NCI-H524 (cell line): ENCODE results near the gene ONECUT1.
A peak's percentile ranks its signal among the peaks of the same experiment; 100 is the strongest.
"Not testable (repeated sequence)": the region's sequence is repeated elsewhere in the genome, so short reads cannot be mapped to it uniquely, and the experiment has no call there.

ENCODE experiments used
- DNase-seq, 2 experiments: peaks; one replicate each; lab custom pipeline; 2025; lab: John Stamatoyannopoulos, UW

ONECUT1 gene

DNA sequence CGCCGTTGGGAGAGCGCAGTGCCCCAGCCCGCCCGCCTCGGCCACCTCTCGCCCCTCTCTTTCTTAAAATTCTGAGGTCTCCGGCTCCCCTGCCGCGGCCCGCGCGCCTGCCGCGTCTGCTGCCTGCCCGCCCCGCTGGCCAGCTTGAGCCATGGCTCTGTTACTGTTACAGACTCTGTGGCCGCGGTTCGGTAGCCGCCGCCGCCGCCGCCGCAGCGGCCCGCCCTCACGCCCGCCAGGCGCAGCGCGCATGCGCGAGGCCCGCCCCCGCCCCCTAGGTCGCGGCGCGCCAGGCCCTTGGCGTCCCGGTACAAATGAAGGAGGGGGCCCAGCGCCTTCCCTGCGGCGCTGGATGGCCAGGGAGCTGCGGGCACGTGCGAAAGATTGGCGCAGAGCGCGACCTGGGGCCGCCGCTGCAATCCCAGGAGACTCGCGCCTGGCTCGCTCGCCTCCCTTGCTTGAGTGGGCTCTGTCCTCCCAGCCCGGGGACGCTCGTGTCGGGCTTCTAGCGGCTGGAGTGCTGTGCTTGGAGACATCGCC is at the start of gene ONECUT1:
ONECUT1 (minus strand) TSS at position 168 of the 540 bp plus-strand sequence. CDS start 452 bp downstream, outside the sequence.
- DNase-seq: peak; percentile 62 to 78

DNA sequence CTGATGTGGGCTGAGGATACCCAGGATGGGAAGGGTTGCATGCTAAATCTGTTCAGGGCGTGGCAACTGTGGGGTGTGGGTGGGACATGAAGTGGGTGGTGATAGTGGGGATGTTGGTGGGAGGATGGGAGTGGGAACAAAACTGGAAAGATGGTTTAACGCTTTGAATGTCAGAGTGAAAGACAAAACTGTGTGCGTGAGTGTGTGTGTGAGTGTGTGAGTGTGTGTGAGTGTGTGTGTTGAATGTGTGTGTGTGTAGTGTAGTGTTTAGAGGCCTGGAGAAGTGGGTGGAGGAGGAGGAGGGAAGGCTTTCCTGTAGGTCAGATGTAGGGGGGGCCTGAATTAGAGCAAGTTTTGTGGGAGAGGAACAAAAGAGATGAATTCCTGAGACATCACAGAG is 44.2 kb upstream of the ONECUT1 start:
- DNase-seq: no peak

DNA sequence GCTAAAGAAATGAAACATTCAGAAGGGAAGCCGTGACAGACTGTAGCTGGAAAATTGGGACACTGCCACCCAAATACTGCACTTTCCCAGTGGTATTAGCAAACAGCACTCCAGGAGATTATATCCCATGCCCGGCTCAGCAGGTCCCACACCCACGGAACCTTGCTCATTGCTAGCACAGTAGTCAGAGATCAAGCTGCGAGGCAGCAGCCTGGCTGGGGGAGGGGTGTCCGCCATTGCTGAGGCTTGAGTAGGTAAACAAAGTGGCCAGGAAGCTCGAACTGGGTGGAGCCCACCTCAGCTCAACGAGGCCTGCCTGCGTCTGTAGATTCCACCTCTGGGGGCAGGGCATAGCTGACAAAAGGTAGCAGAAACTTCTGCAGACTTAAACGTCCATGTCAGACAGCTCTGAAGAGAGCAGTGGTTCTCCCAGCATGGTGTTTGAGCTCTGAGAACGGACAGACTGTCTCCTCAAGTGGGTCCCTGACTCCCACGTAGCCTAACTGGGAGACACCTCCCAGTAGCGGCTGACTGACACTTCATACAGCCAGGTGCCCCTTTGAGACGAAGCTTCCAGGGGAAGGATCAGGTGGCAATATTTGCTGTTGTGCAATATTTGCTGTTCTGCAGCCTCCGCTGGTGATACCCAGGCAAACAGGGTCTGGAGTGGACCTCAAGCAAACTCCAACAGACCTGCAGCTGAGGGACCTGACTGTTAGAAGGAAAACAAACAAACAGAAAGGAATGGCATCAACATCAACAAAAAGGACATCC is 34.2 kb upstream of the ONECUT1 start:
- not testable (repeated sequence) for DNase-seq

DNA sequence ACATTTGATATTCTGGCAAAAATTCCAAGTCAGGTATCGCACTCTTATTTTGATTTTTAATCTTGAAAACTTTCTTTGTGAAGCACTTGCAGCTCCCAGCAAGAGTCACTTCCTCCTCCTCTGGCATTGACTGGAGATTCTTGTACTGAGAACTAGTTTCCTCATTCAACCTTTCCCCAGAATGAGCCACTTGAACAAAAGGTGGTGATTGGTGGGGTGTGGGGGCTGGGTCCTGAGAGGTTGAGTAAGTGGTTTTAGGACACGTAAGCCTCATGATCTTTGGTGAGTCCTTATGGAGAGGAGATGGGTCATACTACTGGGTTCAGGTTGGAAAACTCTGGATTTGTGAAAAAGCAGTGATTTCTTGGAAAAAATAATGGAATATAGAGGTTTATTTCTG is 32.3 kb upstream of the ONECUT1 start:
- no peak for DNase-seq

DNA sequence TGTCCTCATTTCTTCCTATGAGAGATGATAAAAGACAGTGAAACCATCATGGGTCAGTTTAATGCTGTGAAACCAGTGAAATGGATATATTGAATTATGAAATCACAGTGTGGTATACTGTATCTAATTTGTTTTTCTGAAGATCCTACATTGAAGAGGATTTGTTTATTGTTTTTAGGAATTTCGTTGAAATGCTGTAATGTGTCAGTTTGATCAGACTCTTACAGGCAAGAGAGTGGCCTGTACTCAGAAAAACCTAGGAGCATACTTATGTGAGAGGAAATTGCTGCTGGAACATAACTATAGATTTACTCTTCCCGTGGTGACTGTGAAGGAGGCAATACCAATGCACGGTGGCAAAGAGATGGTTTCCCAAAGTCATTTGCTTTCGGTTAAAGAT is 29.1 kb upstream of the ONECUT1 start:
- DNase-seq: no peak

DNA sequence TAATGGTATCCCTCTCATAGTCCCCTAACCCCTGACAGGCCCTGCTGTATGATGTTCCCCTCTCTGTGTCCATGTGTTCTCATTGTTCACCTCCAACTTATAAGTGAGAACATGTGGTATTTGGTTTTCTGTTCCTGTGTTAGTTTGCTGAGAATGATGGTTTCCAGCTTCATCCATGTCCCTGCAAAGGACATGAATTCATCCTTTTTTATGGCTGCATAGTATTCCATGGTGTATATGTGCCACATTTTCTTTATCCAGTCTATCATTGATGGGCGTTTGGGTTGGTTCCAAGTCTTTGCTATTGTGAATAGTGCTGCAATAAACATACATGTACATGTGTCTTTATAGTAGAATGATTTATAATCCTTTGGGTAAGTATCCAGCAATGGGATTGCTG is 25.8 kb upstream of the ONECUT1 start:
- not testable (repeated sequence) for DNase-seq

DNA sequence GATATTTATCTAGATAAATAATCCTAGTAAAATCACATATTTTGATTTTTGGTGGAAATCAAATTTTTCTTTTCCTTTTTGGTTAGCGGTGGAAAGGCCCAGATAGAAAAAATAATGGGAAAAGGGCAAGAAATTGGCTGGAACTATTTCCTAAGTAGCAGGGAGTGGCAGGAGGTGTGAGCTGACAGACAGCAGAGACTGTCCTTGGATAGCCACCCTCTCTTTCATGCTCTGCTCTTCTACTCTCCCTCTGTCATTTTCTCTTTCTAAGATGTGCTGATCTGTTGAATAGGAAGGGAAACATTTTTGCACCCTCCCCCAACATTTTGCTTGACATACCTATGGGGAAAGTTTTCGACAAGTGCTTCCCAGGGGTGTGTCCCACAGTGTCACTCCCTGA is 18.9 kb upstream of the ONECUT1 start:
- DNase-seq: no peak

DNA sequence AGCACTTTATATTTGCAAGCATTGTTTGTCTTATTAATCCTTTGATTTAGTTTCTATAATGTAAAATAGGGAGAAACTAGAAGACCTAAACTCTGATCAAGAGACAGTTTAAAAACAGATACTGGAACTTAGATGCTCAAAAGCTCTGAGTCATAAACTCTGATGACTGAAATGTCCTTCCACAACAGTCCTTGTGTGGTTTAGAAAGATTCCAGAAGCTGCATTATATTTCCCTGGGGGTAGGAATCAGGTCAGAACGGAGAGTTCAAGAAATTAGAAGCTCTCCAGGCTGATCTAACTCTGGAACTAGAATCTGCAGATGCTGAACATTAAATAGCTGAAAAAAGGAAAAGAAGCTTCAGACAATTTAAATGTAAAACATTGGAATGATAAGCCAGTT is 18.3 kb upstream of the ONECUT1 start:
- no peak for DNase-seq

DNA sequence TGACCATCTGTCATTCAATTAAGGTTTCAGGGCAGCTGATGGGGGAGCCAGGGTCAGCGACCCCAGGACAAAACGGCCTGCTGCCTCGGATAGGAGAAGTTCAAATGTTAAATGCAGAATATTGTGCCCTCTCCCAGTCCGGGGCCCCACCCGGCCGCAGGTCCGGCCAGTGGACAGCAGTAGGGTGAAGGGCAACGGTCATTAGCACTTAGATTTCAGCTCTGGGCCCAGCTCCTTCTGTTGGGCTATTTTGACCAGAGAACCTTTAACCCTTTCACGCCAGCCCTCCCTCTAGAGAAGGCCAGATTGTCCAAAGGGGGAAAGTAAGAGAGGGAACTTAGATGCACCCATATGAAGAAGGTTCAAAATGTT is 16.1 kb upstream of the ONECUT1 start:
- no peak for DNase-seq

DNA sequence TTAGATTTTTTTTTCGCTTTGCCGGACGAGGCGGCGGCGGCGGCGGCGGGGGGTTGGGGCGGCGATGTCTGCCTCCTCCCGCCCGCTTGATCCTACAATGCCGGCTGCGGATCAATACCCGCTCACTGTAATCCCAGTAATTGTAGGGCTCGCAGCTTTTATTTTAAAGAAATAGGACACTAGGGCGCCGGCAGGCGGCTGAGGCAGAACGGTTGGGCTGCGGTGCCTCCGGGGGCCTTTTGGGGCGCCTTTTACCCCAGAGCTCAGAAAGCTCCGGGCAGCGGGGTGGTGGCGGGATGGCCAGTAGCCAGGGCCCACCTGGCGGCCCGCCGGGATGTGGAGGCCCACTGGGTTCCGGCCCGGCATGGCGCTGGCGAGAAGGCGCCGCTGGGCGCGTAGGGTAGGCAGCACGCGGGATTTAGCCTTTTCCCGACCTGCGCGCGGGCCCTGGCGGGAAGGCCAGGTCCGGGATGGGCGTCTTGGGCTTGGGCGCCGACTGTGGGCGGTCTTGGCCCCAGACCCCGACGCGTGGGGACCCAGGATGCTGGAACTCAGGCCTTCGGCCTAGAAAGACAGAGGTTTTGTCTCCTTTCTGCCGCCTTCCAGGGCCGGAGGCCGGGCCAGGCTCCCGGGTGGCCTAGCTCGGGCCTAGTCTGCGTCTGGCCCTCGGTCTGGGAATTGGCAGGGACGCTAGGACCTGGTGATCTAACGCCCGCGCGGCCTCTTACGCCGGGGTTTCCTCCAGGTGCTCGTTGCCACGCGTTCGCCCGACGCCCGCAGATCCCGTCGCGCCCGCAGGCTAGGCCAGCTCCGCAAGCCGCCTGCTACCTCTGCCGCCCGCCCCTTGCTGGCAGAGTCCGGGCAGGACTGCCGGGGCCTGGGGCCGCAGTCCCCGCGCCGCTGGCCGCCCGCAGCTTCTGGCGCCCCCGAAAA is 15.5 kb upstream of the ONECUT1 start:
- no peak for DNase-seq

DNA sequence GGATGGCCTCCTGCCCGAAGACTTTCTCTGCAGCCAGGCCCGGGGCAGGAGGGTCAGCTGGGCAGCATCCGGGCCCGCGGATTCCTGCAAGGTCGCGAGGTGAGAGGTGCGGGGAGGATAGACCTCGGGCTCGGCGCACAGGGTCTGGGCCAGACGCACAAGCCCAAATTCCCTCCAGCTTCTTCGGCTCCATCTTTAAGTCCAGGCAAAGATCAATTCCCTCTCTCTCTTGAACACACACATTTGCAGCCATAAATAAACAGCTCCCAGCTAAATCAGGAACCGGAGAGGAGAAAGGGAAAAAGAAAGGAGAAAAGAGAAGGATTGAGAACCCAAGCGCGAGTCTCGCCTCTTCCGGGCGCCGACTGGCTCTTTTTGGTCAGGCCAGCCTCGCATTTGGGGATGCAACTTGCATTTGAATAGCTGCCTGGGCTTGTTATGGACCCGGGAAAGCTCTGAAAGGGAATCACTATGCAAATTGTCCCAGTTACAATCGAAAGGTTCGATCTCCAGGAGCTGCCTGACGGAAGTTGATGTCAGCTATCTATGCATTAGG is 14.5 kb upstream of the ONECUT1 start:
- DNase-seq: no peak

DNA sequence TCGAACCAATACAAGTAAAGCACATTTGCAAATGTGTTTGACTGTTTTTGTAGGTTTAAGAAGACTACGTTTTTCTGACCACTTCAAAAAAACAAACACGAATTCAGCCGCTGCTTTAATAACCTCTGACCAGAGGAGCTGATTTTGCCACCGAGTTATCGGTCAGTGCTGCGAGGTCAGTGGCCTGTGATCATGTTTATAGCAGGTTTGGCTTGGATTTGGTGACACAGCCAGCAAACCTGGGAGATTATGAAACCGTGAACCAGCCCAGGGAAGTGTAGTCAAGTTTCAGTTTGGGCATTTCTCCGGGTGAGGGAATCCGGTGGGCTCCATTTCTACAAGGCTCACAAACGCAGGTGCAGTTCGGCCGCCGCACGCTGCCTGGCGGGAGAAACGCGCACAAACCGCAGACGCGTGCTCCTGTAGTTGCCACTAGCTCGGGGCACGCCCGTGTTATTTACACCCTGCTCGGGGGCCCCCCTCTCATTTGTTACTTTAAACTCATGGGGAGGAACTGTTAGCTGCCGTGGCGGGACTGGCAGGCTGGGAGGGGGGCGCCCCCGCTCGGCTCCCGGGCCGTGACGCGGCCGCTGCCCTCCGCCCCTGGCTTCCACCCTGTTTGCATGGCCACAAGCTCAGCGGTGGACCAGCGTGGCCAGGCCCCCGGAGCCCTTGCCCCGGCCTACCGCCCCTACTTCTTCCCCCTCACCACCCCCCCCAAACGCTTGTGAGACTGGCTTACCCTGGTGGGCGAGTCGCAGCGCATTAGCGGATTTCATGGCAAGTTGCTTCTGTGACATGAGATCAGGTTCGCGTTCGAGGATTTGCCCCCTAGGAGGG is 13.6 kb upstream of the ONECUT1 start:
- peak; percentile 39 to 55 for DNase-seq

DNA sequence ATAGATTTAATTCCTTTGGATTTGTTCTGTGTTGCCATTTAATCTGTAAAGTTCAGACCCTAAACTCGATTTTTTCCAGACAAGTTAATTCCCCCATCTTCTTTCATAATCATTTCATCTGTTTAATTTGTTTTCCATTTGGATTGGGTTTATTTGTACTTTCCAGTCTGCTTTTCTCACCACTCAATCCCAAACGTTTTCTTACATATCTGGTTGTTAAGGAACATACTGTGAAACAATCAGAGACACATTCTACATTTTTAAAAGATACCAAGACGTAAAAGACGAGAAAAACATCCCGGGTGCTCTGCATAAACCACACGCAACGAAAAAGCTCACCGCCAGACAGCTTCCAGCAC is 13.0 kb upstream of the ONECUT1 start:
- no peak for DNase-seq

DNA sequence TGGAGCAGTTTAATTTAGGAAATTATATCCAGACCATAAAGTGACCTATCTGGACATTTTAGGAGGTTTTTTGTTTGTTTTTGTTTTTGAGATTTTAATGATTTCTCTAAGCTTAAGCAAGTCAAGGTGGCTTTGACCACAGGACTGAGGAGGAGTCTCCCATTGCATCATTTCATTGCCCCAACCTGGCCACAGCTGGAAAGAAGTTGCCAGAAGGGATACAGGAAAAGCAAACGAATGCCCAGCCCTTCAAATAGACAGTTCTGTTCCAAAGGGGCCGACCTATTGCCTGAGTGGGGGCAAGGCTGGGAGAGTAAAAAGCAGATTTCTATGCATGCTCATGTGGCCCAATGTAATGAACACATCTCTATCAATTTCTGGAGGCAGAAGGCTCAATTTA is 12.0 kb upstream of the ONECUT1 start:
- no peak for DNase-seq

DNA sequence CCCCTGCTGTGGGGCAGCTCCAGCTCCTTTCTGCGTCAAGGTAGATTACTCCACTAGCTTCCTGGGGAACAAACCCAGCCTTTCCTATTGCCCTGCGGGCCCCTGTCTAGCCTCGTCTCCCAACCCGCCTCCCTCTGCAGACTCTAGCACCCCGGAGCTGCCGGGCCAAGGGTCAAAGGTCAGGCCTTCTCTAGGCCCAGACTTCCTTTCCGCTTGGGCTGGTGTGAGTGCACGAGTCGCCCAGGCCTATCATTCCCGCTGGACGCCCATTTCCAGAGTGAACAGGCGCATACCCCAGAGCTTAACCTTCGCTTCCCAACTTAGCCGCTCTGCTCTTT is 11.6 kb upstream of the ONECUT1 start:
- DNase-seq: no peak

DNA sequence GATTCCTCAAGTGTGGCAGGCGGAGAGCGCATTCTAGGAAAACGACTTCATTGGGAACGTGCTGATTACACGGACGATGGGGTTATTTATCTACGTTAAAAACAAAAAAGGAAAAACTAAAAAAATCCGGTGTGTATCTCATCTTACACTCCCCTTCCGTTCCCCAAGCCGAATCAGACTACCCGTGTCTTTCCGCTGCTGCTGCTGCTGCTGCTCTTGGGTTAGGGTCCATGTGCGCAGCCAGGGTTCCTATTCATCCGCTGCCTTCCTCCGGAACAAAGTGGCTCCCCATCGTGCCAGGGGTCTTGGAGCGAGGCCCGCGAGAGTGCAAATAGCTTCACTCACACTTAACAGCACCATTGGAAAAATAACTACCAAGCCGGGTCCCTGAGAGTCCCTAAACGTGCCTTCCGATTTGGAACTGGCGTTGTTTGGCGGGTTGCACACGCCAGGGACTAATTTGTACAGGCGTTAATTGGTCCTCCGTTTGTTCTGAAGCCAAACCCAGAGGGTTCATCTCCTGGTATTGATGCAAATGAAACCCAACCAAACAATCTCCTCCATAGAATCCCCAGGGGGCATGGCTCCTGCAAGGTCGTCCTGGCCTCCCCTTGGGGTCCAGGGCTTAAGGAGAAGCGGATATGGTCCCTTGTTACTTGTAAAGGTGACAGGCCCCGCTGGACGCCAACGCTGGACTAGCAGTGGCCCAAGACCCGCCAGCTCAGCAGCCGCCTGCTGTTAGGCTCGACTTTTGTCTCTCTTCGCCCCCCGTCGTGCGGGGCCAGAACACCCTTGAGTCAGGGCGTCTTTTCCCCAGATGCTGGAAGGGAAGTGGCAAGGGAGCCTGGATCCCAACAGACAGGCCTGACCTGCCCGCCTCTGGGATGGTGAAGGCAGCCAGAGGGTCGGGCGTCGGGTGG is 11.0 kb upstream of the ONECUT1 start:
- no peak for DNase-seq

DNA sequence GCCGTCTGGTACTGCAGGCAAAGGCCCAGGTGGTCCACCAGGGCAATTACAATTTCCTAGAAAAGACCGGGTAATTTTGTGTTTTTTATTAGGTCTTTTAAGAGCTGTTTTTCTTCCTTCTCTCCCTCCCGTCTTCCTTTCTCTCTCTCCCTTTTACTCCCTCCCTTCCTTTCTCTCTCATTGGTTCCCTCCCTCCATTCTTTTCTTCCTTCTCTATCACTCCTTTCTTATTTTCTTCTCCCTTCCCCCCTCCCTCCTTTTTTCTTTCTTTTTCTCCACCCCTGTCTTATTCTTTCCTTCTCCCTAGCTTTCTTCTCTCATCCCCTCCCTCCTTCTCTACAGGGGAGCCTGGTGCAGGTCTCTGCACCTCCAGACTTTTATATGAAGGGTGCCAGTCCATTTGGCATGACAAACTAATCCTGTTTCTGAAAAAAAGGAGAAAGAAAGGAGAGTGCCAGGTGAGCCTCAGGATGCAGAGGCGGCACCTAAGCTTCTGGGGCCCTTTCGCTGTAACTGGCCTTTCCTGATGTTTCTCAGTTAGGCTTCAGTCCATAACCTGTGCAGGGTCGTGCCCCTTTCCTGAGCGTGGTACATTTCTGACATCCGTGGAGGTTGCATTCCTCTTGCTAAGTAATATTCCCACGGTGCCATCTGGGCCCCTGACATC is 9.1 kb upstream of the ONECUT1 start:
- DNase-seq: no peak

DNA sequence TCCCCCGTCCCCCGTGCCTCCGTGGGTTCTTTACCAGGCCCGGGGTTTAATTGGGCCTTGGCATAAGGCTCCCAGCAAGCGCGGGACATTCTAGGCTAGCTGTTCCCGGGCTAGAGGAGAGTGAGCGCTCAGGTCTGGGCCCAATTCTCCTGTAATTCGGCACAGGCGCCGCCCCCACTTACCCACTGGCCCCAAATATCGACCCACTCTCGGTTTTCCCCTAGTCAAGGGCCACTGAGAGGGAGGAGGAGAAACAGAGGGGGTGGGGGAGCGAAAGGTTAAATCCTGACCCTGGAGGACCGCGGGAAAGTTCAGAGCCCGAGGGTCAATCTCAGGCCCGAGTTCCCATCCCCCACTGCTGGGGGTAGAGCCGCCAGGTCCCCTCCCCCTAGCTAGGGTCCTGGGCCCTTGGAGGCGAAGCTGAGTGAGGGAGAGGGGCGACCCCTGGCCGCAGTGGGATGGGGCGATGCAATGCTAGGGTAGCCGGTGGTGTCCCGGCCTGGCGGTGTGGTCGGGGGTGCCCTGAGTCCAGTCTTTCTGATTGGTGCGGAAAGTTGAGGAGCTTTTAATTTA is 8.5 kb upstream of the ONECUT1 start:
- no peak for DNase-seq

DNA sequence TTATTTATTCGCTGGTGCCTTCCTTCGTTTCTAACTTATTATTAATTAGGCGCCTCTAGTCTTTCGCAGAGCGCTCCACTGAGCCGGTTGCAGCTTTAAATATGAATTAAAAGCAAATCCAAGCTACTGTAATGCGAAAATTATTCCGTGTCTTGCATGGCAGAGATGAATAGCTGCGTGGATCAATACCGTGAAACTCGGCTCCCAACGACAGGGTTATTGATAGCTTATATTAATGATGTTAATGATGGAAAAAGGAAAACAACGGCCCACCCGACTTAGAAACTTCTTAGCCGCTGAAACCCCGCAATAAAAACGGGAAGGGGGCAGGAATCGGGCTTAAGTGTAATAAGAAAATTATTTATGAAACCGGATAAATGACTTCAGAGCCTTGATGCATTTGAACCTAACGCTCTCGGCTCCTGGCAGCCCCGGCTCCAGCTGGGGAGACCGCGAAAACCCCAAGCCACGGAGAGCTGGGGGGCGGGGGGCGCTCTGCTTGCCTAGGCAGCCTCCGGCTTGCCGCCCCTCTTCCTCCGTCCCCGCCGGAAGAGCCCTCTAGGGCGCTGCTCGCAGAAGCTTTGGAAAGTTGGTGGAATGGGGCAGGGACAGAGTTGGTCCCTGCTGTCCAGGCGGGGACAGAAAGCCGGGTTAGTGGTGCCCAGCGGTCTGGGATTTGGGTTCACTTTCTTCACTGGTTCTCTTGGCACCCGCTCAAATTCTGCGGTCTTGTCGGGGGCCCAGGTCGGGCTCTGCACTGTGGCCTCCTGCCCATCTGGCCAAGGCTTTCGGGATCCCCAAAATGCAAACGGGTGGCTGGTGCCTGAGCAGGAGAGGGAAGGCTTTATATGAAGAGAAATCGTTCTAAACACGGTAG is 7.7 kb upstream of the ONECUT1 start:
- no peak for DNase-seq
